Measurements from ENCODE around the gene SLC4A4.

- TF ChIP-seq CTCF (IDR thresholded peaks at IDR 0.05 in 4 of 5, conservative IDR thresholded peaks at IDR 0.05 in 1 of 5): no peak
- no peak for TF ChIP-seq POLR2A (IDR thresholded peaks at IDR 0.05)
Observed at GRCh38 chr4:71303287-71303686, 35.5 kb upstream of the SLC4A4 start.

Measured in gastrocnemius medialis (tissue), 4 donors.